ENCODE measurements around the gene RGS2.
A peak's percentile ranks its signal among the peaks of the same experiment; 100 is the strongest.

RGS2 gene

DNA sequence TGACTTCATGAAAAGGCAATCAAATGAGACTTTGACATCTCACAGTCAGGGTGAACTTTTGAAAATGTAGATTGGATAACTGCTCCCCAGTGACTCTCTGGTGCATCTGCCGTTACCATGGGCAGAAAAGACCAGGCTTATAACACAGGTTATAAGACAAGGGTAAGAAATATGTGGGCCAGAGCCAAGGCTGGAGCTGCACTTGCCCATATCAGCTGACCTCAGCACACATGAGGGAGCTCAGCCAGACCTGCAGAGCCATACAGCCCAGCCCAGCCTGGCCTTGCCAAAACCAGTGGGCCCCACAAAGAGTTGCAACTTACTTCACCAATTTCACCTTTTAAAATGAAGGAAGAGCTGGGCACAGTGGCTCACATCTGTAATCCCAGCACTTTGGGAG, 11.7 kb upstream of the RGS2 start:
- DNase-seq = no peak

DNA sequence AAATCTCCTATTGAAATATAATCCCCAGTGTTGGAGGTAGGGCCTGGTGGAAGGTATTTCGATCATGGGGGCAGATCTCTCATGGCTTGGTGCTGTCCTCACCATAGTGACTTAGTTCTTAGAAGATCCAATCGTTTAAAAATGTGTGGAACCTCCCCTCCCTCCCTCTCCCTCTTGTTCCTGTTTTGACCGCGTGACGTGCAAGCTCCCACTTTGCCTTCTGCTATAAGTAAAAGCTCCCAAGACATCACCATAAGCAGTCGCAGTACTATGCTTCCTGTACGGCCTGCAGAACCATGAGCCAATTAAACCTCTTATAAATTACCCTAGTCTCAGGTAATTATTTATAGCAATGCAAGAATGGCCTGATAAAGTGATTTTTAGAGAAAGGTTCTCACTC, 10.9 kb upstream of the RGS2 start:
- DNase-seq = no peak

DNA sequence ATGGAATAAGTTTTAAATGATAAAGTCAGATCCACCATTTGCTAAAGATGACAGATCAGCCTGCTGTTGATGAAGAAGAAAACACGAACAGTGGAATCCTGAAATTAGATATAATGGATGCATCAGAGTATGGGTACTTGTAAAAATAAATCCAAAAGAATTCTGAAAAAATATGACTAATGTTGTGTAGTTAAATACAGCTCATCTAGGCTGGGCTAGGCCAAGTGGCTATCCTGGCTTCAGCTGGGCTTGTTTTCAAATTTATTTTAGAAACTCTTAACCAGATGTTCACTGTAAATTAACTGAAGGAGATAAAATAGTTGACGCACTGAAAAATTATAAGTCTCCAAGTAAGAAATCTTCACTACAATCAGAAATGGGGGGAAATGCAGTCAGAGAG, 7.4 kb upstream of the RGS2 start:
- no peak for DNase-seq

DNA sequence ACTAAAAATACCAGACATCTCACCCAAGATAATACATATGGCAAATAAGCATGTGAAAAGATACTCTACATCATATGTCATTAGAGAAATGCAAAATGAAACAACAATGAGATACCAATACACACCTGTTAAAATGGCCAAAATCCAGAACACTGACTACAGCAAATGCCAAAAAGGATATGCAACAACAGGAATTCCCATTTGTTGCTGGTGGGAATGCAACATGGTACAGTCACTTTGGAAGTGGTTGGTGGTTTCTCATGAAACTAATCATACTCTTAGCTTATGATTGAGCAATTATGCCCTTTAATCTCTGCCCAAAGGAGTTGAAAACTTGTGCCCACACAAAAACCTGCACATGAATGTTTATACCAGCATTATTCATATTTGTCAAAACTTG, 6.4 kb upstream of the RGS2 start:
- no peak for DNase-seq

DNA sequence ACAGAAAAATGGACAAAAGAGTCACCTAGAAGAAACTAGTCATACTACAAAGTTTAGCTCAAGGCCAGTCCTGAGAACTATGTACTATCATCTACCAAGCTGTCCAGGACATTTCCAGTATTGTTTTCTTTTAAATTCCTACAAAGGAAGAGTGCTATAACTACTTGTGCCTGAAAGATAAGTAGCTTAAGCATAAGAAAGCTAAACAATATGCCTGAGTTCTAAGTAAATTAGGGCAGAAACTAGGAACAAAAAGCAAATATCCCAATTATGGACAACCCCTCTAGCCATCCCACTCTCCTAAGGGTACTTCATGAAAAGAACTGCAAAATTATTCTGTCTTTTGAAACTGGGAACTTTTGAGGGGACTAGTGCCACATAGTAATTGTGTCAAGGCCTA, 5.3 kb upstream of the RGS2 start:
- DNase-seq = no peak

DNA sequence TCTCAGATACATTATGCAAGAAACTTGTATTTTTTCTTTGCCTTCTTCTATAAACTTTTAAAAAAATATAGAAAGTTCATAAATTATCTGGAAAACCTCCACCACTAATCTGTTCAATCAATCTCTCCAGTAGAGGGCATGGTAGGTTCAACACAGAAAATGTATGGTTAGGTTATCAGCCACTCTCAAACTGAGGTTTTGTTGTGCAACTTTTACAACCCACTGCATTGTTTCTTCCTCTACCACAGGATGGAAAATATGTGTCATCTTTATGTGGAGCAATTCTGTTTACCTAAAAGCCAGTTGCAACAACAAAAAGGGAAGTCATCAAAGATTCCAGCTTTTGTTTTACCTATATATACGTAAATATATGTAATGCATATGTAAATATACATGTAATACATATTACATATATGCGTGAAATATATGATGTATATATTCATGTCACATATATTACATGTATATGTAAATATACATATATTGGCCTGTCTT, 3.0 kb upstream of the RGS2 start:
- no peak for DNase-seq

DNA sequence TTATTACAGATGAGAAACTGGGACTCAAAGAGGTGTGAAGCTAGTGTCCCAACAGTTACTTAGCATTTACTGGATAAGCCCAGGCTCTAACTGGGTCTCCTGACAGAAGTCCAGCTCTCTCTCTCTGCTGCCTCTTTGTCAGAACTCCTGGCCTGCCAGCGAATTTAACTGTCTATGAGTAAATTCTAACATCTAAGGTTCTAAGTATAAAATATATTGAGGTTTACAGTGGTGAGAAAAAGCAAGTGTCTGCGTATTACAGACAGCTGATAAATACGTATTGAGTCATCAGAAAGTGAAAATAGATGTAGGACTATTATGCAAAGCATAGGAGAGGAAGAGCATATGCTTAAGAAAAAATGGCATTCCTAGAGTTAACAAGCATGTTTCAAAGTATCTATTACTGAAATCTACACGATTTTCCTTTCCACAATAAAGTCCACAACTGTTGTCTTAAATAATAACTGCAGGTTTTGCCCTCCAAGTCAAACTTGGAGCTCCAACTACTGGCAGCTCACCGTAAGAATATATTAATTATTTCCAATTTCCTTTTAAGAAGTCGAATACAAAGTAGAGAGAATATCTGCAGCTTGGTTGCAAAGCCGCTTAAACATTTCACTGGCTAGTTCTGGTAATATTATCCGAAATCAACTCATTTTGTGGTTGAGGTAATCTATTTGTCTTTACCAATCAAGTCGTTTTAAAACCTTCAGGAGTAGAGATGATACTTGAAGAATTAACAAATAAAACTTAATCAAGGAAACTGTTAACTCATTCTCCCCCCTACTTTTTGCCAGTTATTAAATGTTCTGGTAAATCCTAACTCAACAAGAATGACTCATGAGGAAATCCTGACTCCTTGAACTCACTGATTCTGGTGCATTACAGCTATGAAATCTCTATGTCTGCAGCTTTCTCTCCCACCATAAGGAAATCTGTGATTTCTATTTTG, 1.4 kb upstream of the RGS2 start:
- no peak for DNase-seq

DNA sequence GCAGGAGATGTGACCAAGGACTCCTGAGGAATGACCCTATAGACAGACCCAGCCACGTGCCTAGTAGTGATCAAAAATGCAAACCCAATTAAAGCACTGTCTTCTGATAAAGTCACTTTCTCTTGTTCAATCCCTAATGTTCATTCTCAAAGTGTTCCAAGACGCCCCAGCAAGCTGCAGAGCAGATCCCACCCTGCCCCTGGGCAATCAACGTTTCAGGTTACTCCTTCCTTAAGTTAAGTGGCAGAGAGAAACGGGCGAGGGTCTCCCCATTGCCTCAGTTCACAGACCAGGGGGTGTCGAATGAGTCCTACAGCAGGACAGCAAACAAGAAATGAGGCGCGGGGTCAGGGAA, 699 bp upstream of the RGS2 start:
- no peak for DNase-seq

DNA sequence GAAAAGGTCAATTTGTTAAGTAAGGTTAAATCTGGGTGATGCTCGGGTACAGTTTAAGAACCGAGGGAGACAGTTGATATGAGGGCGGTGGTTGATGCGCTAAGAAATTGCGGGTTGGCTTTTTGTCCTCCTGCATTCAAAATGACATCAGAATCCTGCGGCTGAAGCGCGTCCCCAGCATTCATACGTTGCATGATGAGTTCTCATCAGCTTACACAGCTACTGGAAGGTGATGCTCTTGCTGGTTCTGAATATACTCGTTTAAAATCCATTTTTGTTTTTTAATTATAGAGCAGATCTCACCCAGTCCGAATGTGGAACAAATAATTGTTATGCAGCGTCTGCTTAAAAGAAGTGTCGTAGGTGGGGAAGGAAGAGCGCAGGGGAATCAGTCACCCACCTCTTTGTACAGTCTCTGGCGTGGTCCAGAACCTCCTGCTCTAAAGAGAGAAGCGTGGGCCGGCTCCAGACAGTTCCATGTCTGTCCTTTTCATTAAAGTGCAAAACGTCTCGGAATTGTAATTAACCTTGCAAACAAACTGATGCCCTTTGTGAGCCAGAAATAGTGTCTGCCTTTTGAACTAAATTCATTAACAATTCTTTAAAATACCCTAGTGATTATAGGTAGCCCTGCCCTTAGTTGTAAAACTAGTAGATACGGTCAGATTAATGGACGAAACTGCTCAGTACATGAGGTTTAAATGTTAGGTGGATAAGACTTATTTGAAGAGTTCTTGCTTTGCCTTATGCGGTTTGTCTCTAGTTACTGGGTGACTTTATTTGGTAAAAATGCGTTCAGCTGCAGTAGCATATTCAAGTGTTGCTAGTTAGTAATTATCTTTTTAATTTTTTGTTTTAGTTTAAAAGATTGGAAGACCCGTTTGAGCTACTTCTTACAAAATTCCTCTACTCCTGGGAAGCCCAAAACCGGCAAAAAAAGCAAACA, 741 bp downstream of the RGS2 start:
- peak; percentile 37 for DNase-seq

DNA sequence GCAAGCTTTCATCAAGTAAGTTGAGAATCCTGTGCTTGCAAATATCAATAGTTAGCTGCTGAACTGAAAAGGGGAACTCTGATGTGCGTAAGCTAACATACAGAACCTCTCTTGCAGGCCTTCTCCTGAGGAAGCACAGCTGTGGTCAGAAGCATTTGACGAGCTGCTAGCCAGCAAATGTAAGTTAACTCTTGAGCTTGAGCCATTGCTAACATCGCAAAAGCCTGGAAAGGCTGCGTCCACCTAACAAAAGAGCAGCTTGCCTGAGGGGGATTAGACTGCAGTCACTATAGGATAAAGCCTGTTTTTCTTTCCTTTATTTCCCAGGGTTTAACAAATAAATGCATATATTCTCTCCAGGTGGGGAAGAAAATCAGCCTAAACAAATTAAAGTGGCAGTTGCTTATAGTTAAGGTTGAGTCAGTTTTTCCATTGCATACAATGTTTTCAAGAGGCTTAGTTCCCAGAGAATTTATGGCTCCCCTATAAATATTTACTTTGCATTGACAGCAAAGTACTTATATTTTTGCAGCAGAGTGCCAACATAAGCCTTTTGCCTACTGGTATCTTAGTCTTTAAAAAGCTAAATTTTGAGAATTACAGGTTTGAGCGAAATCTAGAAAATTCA, 1.5 kb downstream of the RGS2 start:
- DNase-seq = no peak

DNA sequence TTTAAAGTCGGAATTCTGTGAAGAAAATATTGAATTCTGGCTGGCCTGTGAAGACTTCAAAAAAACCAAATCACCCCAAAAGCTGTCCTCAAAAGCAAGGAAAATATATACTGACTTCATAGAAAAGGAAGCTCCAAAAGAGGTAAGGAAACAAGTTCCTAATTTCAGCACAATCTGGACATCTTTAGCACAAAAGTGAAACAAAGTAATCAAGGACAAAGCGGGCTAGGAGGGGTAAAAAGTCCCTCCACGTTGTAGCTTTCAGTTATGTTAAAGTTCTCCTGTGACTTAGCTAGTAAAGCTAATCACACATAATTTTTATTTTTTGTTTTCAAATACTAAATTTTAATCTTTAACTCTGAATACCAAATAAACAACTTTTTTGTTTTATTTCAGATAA, 2.2 kb downstream of the RGS2 start:
- no peak for DNase-seq

DNA sequence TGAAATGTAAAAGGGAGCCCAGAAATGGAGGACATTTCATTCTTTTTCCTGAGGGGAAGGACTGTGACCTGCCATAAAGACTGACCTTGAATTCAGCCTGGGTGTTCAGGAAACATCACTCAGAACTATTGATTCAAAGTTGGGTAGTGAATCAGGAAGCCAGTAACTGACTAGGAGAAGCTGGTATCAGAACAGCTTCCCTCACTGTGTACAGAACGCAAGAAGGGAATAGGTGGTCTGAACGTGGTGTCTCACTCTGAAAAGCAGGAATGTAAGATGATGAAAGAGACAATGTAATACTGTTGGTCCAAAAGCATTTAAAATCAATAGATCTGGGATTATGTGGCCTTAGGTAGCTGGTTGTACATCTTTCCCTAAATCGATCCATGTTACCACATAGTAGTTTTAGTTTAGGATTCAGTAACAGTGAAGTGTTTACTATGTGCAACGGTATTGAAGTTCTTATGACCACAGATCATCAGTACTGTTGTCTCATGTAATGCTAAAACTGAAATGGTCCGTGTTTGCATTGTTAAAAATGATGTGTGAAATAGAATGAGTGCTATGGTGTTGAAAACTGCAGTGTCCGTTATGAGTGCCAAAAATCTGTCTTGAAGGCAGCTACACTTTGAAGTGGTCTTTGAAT, 2.9 kb downstream of the RGS2 start:
- DNase-seq = no peak

DNA sequence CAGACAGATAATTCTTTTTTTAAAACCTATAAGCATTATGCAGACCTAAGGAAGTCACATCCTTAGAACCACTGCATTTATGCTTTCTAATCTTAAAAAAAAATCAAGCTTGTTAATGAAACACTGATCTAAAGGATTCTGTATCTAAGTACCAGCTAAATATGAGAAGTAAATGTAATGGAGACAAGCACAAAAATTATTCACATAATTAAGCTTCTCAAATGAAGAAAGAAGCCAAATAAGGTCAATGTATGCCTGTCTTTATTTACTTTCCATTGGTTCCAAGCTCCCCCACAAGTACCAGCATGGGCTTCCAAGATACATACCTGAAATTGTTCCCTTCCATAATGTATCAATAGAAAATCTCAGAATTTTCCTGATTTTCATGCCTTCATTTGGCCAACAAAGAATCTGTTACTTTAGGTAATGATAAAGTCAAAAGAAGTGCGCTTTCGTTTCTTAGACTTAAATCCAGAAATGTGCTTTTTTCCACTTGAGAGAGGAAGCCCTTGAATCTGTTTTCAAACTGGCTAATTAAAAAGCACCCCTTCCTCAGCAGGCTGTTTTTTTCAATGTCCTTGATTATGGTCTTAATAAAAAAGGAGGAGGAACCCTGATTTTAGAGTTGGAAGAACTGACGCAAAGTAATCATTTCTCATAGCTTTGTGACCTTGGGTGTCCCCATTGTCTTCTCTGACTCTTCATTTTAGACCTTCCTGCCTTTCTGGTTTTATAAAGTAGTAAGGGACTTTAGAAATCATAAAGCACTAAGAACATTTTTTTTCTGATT, 3.8 kb downstream of the RGS2 start:
- DNase-seq = no peak

DNA sequence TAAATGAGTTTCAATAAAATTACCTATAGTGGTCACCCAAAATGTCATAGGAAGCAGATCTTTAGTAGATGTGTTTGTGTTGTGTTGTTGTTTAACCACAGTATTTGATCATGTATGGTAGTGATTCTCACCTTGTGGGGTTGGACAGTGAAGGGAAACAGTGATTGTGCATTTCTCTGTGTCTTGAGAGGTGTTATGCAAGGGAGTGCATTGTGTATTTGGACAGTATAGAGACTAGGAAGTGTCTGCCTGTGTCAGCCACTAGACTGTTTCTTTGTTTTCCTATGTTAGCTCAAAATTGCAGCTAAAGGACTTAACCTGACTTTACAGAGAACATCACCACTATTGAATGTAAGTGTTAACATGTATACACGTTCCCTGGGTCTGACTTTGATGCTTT, 6.0 kb downstream of the RGS2 start:
- DNase-seq = no peak

DNA sequence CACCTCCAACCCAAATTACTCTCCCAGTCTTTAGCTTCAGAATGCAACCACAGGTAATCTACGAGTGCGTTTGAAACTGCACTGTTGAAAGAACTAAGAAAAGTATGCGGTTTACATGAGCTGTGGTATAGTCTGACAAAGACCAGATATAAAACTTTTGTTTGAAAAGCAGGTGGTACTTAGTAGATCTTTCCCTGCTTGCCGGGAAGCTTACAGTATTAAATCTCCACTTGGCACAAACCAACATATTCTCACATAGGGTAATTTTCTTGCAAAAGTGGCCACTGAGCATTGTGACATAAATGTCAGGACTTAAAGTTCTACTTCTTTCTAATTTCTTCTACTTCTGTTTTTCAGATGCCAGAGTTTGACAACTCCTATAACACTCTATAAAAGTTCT, 8.4 kb downstream of the RGS2 start:
- no peak for DNase-seq

DNA sequence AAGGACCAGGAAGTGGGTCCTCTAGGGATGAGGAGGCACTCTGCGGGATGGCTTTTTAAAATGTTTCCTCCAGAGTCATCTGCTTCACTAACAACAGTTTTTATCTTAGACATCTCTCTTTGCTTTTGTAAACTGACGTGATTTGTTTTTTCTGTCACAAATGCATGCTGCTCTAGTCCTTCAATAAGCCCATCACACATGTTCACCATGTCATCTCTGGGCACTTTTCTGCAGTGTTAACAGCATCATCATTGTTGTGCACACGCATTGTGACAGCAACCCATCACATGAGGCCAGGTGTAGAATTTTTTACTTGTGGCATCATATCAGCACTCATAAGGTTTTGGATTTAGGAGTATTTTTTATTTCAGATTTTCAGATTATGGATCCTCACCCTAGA, 12.5 kb downstream of the RGS2 start:
- DNase-seq = no peak

DNA sequence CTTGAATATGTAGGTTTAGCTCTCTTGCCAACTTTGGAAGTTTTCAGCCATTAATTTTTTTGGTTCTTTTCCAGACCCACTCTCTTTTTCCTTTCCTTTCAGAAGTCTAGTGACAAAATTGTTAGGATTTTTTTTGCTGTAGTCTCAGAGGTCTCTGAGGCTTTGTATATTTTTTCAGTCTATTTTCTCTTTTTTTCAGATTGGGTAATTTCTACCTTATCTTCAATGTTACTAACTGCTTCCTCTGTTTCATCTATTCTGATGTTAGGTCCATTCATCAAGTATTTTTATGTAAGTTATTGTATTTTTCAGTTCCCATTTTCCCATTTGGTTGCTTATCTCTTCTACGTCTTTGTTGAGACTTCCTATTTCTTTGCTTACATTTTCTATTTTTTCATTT, 15.7 kb downstream of the RGS2 start:
- DNase-seq = no peak

DNA sequence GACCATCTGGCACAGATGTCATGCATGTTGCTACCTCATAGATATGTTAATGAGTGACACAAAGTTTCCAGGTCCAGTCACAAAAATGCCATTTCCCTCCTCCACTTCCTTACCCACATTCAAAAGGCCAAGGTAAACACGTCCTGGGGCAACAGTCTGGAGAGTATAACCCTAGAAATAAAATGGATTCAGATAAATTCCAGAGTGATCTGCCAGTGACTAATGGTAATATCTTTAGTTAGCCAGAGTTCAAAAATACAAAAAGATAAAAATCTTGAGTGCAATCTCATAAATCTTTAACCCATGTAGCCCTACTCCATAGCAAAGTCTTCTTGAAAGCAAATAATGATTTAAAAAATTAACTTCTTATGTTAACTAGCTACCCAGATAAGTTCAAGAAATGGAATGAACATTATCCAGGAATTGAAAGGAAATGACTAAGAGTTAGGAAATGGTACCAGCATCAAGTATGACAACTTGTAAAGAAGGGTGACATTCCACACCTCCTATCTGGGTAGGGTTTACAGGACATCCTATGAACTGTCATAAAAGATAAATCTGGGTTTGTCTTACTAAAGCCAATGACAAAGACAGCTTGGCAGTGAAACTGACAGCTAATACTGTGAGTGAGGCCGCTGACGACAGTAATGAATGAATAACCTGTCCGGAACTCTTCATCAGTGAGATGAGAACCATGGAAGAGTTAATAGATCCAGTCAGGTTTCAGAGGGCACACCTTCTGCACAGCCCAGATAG, 18.1 kb downstream of the RGS2 start:
- DNase-seq = no peak

DNA sequence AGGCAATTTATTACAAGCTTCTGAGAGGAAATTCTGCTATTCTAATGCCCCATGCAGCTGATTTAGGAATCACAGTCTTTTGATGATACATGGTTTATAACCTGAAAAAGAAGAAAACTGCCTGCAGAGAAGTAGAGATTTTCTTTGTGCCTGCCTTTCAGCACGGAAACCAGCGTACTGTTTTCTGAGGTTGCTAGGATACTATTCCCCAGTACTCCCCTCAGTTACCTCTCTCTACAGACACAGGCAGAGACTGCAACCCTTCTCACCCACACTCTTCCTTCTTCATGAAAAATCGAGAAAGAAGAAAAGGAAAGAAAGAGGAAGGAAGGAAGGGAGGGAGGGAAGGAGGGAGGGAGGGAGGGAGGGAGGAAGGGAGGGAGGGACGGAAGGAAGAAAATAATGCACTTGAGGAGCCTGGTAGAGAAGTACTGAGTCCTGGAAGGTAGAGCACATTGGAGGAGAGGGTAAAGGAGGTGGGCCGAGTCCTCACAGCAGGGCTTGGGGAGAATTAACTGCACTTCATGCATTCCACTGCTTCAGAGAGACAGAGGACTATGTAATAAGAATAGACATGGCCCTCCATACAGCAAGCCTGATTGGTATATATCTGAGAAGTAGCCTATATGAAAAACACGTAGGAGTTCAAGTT, 21.9 kb downstream of the RGS2 start:
- no peak for DNase-seq

DNA sequence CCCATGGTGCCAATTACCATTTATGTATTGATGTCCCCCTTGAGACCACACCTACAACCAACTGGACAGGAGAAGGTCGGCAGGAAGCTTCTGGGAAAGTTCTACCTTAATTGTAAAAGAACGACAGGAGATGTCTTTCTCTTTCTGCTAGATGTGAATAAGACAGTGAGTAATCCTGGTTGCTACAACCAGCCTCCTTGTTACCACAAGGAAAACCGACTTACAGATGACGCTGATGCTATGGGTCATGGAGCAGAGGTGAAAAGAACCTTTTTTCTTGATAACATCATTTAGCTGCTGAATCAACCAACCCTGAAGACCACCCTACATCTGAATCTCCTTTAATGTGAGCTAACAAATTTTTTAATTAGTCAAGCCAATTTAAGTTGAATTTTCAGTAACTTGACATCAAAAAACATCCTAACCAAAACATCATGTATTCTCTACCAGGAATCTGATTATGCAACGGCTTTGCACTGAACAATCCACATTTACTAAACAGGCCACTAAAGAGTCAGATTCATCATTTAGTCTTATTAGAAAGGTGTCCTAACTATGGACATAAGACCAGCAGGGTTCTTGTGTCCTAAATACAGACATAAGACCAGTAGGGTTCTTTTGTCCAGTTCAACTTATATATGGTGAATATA, 23.0 kb downstream of the RGS2 start:
- DNase-seq = no peak
